NT2/D1 (cell line): Measurements from ENCODE around the gene TRPM2.

Experiments used
- SUZ12 ChIP-seq: IDR thresholded peaks from 2 replicates; pipeline ENCODE4 v1.6.1; 2011; ENCODE audit not compliant: insufficient read length, insufficient read depth; ENCODE audit errors: extremely low read depth
- YY1 ChIP-seq: IDR thresholded peaks from 2 replicates; pipeline ENCODE4 v1.6.1; 2011; ENCODE audit not compliant: insufficient read length, insufficient read depth
- ZNF274 ChIP-seq: IDR thresholded peaks from 2 replicates; pipeline ENCODE4 v1.6.1; 2011; ENCODE audit warnings: mild to moderate bottlenecking, low read depth, low read length

- TF ChIP-seq YY1 (no peak), ZNF274 (no peak), SUZ12 (no peak)
Measured at GRCh38 chr21:44337449-44337848, 16.0 kb upstream of the TRPM2 start.
